NCI-H2029 treated with DMSO at 0.1 percent for 48 hours (cell line): Measurements from ENCODE around the gene STON1.
"Not testable (repeated sequence)": the region's sequence is repeated elsewhere in the genome, so short reads cannot be mapped to it uniquely, and the experiment has no call there.

Experiments
- DNase-seq: peaks from one replicate; lab custom pipeline; 2025; lab: John Stamatoyannopoulos, UW

The STON1 gene

GRCh38 chr2:48569433-48569832, 39.5 kb downstream of the STON1 start:
- no peak for DNase-seq

- no peak for DNase-seq
Observed at GRCh38 chr2:48572816-48573215, 42.9 kb downstream of the STON1 start.

GRCh38 chr2:48574353-48575287, 44.7 kb downstream of the STON1 start:
- DNase-seq: no peak

GRCh38 chr2:48578313-48578712, 48.4 kb downstream of the STON1 start:
- no peak for DNase-seq

GRCh38 chr2:48583961-48584360, 54.0 kb downstream of the STON1 start:
- no peak for DNase-seq

GRCh38 chr2:48584551-48584950, 54.6 kb downstream of the STON1 start:
- DNase-seq: no peak

- no peak for DNase-seq
Observed at GRCh38 chr2:48586433-48586832, 56.5 kb downstream of the STON1 start.

- no peak for DNase-seq
Observed at GRCh38 chr2:48587560-48587959, 57.6 kb downstream of the STON1 start.

GRCh38 chr2:48587961-48588360, 58.0 kb downstream of the STON1 start:
- DNase-seq: no peak

GRCh38 chr2:48588745-48589144, 58.8 kb downstream of the STON1 start:
- DNase-seq: no peak

GRCh38 chr2:48589170-48589767, 59.3 kb downstream of the STON1 start:
- peak; percentile 8 for DNase-seq

GRCh38 chr2:48590017-48590416, 60.1 kb downstream of the STON1 start:
- DNase-seq: no peak

GRCh38 chr2:48592067-48592466, 62.1 kb downstream of the STON1 start:
- no peak for DNase-seq

GRCh38 chr2:48596751-48597150, 66.8 kb downstream of the STON1 start:
- DNase-seq: not testable (repeated sequence)

GRCh38 chr2:48597492-48597891, 67.5 kb downstream of the STON1 start:
- DNase-seq: no peak

GRCh38 chr2:48600204-48600813, 70.4 kb downstream of the STON1 start:
- DNase-seq: peak; percentile 15

GRCh38 chr2:48600917-48601316, 71.0 kb downstream of the STON1 start:
- no peak for DNase-seq

GRCh38 chr2:48601349-48601748, 71.4 kb downstream of the STON1 start:
- DNase-seq: no peak

- no peak for DNase-seq
Observed at GRCh38 chr2:48605482-48606175, 75.7 kb downstream of the STON1 start.

GRCh38 chr2:48607307-48608014, 77.5 kb downstream of the STON1 start:
- peak; percentile 22 for DNase-seq

- no peak for DNase-seq
Observed at GRCh38 chr2:48613211-48613610, 83.3 kb downstream of the STON1 start.

GRCh38 chr2:48614581-48614980, 84.6 kb downstream of the STON1 start:
- DNase-seq: not testable (repeated sequence)
